Amniotic stem cell (primary cell): ENCODE measurements around the gene RFC2.
"Not testable (repeated sequence)": the region's sequence is repeated elsewhere in the genome, so short reads cannot be mapped to it uniquely, and the experiment has no call there.

Experiments
- DNase-seq: peaks from one replicate; lab custom pipeline; 2025; lab: John Stamatoyannopoulos, UW

Gene RFC2

DNA sequence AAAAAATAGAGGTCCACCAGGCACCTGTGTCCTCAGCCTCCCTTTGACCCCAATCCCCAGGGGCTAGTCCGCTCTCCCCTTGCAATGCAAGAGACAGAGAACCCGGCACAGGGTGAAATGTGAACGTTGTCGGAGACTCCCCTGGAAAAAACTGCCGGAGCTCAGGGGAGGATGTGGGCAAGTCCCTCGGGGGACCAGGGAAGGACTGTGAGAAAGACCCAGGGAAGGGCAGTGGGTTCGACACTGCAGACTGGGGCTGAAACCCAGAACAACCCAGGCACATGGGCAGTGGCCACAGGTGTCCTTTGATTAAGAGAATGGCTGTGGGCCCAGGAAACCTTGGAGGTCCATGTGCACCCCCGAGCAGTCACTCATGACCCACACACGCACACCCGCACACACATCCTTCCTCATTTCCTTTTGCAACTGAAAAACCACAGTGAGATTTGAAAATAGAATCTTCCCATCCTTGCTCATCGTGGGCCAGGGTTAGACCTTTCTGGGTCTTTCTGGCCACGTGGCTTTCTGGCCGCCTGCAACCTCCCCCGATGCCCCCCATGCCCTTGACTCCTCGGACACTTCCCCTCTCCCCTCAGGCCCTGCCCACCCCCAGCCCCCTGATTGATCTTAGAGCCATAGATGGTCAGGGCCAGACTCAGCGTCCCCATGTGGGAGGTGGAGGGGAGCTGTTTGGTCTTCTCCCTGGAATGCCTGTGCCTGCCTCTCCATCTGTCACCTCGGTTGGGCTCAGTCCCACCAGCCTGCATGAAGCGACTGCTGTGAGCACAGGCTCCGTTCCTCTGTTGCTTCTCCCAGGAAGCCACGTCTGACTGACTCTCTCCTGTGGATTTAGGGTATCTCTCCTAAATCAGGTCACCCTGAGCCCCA, 36.5 kb downstream of the RFC2 start:
- no peak for DNase-seq

DNA sequence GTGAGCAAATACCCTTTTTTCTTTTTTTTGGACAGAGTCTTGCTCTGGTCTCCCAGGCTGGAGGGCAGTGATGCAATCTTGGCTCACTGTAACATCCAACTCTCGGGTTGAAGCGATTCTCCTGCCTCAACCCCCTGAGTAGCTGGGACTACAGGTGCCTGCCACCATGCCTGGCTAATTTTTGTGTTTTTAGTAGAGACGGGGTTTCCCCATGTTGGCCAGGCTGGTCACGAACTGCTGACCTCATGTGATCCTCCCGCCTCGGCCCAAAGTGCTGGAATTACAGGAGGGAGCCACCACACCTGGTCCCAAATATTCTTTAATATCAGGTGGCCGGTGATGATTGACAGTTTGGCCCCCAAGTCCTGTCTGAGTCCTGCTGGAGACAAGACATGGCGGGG, 37.8 kb downstream of the RFC2 start:
- no peak for DNase-seq

DNA sequence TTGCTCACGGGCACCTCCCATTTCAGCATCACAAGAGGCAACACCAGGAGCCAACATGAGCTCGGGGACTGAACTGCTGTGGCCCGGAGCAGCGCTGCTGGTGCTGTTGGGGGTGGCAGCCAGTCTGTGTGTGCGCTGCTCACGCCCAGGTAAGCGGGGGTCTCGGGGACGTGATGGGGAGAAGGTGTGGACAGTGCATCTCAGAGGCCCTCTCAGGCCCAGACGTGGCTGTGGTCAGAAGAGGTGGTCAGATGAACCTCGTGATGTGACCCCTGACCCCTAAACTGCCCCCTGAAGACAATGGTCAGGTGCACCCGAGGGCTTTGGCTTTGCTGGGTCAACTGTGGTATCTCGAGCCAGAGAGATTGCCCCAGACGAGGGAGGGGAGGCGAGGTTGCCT, 38.3 kb downstream of the RFC2 start:
- no peak for DNase-seq

DNA sequence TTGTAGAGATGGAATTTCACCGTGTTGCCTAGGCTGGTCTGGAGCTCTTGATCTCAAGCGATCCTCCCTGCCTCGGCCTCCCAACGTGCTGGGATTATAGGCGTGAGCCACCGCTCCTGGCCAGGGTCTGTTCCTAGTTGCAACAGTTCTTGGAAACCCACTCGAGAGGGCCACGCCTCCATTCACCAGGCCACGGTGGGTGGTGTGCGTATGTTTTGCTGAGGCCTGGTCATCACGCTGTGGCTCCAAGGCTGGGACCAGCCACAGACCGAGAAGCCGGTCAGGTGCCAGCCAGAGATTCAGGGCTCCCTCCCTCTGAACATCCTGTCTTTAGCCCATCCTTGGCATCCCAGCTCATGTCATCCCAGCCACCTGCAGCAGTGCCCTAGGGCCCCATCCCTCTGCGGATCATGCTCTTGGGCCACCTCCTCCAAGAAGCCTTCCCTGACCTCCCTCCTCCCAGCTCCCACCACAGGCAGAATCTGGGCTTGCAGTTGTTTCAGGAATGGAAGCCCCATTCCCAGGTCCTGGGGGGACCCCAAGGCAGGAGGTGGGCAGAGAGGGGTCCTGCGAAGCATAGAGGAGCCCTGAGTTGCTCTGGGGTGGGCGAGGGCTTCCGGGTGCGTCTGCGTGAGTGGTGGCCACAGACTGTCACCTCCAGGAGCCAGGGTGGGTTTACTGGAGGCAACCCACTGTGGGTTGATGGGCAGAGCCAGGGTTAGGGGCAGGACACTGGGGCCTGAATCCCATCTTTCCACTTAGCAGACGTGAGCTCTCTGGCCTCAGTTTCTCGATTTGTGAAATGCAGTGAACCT, 39.2 kb downstream of the RFC2 start:
- DNase-seq, result no peak

DNA sequence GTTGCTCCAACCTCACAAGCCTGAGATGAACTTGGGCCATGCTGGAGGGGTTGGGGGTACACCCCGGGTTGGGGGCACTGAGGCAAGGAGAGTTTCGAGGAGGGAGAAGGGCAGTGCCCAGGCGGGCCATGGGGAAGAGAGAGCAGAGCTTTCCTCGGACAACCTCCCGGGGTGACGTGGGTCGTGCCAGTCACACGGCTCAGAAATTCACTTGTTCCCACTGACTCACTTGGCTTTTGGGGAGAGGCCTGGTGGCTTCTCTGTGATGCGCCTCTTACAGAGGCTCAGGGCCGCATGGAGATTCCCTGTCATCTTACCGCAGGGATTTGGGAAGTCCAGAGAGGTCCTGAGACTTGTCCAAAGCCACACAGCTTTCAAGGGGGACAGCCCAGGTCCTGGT, 41.5 kb downstream of the RFC2 start:
- no peak for DNase-seq

DNA sequence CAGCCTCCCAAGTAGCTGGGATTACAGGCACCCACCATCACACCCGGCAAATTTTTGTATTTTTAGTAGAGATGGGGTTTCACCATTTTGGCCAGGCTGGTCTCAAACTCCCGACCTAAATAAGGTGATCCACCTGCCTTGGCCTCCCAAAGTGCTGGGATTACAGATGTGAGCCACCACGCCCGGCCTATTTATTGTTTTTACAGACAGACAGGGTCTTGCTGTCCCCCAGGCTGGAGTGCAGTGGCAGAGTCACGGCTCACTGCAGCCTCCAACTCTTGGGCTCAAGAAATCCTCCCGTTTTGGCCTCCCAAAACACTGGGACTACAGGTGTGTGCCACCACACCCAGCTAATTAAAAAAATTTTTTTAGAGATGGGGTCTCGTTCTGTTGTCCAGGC, 46.0 kb downstream of the RFC2 start:
- not testable (repeated sequence) for DNase-seq

DNA sequence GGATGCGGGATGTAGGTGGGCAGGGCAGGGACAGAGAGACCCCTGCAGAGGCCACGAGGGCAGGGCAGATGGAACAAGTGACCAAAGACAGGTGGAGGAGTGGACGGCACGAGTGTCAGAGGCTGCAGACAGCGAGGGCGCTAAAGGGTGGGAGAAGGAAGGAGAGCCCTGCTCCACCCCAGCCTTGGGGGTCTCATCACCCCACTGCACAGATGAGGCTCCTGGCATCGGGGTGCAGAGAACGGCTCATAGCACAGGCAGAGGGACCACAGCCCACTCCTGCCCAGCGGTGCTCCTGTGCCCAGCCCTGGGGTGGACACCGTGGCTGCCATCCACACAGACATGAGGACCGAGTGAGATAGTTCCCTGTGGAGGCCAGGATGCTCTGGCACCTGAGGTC, 46.6 kb downstream of the RFC2 start:
- no peak for DNase-seq

DNA sequence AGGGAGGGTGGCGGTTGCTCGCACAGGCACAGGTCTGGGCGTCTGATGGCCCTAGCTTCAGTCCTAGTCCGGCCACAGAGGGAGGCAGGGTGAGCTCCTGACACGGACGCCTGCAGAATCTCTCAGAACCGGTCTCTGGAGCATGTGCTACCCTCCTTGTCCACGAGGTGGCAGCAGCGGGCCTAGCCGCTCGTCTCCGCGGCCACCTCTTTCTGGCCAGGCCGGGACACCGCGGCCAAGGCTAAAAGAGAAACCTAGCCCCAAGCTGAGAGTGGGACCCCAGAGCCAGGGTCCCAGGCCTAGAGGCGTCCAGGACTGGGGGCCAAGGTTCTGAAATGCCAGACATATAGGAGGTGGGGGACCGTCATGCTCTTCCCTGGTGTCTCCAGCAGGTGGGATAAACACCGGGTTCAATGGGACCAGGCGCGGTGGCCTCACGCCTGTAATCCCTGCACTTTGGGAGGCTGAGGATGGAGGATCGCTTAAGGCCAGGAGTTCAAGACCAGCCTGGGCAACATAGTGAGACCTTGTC, 47.5 kb downstream of the RFC2 start:
- peak; percentile 23 for DNase-seq

DNA sequence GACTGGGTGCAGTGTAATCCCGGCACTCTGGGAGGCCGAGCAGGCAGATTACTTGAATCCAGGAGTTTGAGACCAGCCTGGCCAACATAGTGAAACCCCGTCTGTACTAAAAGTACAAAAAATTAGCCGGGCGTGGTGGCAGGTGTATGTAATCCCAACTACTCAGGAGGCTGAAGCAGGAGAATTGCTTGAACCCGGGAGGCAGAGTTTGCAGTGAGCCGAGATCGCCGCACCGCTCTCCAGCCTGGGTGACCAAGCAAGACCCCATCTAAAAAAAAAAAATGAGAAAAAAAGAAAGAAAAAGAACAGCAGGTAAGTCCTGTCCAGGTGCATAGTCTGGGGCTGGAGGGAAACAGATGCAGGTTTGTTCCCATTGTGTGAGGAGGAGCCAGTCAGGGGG, 48.1 kb downstream of the RFC2 start:
- DNase-seq, result not testable (repeated sequence)

DNA sequence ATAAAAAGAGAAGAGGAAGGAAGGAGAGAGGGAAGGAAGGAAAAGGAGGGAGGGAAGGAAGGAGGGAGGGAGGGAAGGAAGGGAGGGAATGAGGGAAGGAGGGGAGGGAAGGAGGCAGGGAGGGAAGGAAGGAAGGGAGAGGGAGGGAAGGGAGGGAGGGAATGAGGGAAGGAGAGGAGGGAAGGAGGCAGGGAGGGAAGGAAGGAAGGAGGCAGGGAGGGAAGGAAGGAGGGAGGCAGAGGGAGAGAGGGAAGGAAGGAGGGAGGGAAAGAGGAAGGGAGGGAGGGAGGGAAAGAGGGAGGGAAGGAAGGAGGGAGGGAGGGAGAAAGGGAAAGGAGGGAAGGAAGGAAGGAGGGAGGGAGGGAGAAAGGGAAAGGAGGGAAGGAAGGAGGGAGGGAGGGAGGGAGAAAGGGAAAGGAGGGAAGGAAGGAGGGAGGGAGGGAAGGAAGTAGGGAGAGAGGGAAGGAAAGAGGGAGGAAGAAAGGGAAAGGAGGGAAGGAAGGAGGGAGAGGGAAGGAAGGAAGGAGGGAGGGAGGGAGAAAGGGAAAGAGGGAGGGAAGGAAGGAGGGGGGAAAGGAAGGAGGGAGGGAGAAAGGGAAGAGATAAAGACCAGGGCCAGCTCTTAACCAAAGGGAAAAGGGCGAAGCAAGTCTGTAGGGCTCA, 50.1 kb downstream of the RFC2 start:
- DNase-seq, result no peak

DNA sequence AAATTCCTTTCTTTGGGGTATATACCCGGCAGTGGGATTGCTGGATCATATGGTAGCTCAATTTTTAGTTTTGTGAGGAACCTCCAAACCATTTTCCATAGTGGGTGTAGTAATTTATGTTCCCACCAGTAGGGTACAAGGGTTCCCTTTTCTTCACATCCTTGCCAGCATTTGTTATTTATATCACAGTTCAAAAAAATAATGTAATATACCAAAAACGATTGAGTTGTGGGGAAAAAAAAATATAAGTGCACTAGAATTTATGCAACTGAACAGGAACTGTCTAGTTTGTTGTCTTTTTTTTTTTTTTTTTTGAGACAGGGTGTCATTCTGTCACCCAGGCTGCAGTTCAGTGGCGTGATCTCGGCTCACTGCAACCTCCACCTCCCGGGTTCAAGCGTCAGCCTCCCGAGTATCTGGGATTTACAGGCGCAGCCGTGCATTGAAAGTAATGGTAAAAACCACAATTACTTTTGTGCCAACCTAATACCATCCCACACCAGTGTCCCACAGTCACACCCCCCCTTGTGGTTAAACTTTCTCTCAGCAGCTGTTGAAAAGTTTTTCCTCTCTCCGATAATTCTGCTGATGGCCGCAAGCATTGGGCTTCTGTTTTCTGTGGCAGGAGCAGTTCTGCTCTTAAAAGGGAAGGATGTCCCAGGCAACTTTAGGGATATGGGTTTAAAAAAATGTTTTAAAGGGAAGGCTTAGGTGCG, 51.2 kb downstream of the RFC2 start:
- peak; percentile 10 for DNase-seq

DNA sequence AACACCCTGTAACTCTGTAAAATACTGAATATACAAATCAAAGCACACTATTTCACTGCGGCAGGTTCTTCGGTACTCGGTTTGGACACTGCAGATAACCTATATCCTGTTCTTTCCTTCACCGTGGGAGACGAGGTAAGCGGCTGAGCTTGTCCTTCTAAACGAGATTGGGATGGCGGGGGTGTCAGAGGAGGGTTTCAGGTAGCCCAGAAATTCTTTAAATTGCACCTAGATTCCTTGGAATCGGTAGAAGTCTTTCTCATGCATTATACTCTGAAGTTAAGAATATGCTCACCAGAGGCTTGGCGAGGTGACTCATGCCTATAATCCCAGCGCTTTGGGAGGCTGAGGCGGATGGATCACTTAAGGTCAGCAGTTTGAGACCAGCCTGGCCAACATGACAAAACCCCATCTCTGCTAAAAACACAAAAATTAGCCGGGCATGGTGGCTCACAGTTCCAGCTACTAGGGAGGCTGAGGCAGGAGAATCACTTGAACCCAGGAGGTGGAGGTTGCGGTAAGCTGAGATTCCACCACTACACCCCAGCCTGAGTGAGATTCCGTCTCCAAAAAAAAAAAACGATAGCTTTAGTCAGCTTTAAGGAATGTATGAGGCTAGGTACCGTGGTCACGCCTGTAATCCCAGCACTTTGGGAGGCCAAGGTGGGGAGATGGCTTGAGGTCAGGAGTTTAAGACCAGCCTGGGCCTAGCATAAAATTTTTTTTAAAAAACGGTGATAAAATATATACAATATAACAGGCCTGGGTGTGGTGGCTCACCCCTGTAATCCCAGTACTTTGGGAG, 54.4 kb downstream of the RFC2 start:
- no peak for DNase-seq

DNA sequence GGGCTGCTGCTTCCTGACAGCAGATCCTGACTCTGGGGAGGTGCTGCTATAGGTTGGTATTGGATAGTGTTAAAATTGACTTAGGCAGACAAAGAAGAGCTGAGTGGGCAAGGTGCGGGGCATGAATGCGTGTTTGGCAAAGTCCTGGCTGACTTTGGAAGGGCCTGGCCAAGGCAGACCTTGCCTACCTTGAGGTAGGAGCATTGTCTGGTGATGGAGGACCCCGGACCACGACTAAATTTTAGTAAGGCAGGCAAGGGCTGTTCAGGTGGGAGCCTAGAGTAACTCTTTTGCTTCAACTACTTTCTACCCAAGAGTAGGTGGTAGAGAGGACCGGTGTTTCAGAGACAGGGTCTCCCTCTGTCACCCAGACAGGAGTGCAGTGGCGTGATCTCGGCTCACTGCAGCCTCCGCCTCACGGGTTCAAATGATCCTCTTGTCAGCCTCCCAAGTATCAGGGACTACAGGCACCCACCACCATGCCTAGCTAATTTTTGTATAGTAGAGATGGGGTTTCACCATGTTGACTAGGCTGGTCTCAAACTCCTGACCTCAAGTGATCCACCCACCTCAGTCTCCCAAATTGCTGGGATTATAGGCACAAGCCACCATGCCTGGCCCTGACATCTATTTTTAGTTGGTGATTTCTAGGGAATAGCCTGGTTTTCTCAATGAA, 56.6 kb downstream of the RFC2 start:
- DNase-seq, result no peak

DNA sequence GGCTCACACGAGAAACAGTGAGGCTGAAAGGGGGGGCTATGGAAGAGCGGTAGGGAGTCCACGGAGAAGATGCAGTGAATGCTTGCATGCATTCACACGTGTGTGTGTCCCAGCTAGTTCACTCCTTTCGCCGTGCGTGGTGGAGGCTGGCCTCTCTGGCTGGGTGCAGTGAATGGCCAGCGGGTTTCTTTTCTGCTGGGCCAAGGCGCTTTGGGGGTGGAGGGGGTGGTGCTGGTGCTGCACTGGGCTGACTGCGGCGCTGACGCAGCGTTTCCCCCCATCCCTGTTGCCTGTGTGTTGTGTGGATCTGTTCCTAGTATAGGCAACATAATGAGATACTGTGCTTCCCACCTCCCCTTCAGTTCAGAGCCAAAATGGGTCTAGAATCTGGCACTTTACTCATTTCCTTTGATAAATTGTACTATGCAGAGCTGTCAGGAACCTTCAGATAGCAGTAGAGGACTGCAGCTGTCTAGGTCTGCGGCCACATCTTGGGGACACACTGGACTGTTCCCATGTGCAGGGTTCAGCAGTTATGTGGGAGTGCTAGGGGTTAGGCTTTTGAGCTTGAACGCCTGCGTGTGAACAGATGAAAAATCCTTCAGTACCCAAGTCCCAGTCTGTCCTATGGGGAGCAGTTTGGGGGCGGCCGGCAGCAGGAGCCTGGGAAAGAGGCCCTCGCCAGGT, 58.1 kb downstream of the RFC2 start:
- not testable (repeated sequence) for DNase-seq

DNA sequence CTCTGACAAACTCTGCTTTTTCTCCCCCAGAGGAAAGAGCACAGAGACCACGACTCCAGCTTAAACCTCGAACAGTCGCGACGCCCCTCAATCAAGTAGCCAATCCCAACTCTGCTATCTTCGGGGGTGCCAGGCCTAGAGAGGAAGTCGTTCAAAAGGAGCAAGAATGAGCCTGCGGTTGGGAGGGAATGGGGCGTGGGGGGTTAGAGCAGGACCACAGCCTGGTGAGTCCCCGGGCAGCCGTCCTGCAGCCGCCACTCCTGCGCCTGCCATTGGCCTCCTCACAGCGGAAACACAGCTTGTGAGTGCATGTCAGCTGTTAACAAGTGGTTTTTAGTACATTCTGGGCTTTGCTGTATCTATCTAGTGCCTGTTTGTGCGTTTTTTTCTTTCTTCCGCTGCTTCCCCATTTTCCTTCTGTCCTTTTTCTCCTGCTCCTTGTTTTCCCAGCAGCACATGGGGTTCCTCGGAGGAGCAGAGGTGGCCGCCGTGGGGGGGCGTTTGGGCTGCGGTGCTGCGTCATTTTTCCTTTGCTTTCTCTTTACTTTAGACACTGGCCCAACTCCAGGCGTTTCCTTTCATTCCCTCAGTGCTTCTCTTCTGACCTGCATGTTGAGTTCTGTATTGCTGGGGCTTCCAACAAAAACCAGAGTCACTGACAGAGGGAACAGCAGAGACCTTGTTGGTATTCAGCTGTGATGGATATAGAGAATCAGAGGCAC, 58.9 kb downstream of the RFC2 start:
- DNase-seq, result not testable (repeated sequence)

DNA sequence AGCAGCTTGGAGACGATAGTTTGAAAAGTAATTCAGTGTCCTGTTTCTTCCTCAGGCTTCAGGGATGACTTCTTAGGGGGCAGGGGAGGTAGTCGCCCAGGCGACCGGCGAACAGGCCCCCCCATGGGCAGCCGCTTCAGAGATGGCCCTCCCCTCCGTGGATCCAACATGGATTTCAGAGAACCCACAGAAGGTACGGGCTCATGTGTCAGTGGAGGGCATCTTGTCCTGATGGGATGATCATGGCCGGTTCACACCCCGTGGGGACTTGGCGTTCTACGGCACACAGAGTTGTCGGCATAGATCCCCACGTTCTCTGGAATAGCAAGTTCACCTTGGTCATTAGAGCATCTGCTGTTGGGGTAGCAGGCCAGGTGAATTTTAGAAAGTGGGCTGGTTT, 59.5 kb downstream of the RFC2 start:
- no peak for DNase-seq

DNA sequence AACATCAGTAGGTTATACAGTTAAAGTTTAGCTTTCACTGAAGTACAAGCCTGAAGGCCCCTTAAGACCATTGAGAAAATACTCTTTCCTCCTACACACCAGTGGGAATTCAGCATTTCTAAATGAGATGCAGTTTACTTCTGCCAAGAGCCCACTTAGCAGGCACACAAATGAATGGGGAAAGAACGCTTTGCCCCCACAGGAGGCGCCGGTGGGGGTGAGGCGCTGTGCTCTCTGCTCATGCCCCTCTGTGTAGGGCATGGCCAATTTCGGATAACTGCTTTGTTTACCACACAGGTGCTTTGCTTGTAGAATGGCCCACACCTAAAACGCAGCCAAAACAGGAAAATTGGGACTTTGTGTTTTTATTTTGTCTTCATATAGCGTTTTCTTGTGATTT, 60.3 kb downstream of the RFC2 start:
- DNase-seq, result no peak

DNA sequence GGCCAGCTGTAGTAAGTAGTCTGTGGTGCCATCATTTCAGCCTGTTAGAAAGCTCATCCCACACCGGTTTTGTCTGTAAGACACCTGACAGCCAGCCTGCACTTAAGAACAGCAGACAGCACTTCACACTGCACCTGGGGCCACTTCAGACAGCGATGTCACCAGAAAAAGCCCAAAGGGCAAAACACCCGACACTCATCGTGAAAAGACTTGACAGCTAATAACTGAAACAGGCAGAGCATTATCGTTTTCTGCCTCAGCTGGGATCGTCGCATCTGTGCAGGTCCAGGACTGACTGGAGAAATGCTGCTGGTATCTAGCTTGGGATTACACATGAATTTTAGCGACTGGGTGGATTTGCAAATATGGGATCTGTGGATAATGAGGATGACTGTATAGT, 61.1 kb downstream of the RFC2 start:
- DNase-seq, result no peak

DNA sequence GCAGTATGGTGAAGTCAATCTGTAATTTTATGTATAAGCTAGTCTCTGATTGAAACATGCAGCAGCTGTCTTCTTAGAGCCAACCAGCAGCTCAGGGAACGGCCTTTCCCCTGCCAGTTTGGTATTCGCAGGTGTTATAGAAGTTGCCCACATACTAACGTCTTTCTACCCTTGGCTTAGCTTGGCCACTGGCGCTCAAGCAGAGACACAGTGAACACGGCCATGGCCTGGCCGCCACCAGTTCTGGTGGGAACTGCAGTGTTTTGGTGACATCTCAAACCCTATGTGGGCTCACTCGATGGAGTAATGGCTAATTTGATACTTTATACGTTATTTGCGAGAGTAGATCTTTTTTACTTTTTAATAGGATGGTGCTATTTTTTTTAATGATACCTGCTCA, 63.0 kb downstream of the RFC2 start:
- DNase-seq, result no peak
